ENCODE results near the gene ICAM4. TPM values are rescaled to one million over a fixed set of nuclear protein-coding genes. Genes with fewer than 3 reads are reported as not detected.

ICAM4 gene
- total RNA-seq, 2 experiments from 2014 or later = 0.23 to 0.46 TPM

GRCh38 chr19:10283301-10284064, 3.3 kb upstream of the ICAM4 start:
- POLR2A ChIA-PET = no interaction called here
- no peak overlapping the region for H3K27ac Mint-ChIP-seq
- peaks cover 26% of the 10 kb centered on the region for H3K4me1 Mint-ChIP-seq
- H3K9me3 Mint-ChIP-seq (ENCODE audit: low read depth) = no peaks in the 10 kb centered on the region
- H3K27me3 Mint-ChIP-seq = peaks cover 12% of the 10 kb centered on the region
- intact Hi-C loops (cut with DNase I, micrococcal nuclease) = no loop called here
- CTCF ChIA-PET = interaction anchor here (0.6 to 1.7 kb wide), 3 partner anchors 13 to 105 kb away, joined by 3 to 5 read pairs (median 5); partner anchors contain the start of gene ICAM1
- no peak for DNase-seq
- no peak for ATAC-seq
- H3K4me3 Mint-ChIP-seq = no peak overlapping the region
- H3K36me3 Mint-ChIP-seq (ENCODE audit: low read depth) = peaks cover 42% of the 10 kb centered on the region

DNA sequence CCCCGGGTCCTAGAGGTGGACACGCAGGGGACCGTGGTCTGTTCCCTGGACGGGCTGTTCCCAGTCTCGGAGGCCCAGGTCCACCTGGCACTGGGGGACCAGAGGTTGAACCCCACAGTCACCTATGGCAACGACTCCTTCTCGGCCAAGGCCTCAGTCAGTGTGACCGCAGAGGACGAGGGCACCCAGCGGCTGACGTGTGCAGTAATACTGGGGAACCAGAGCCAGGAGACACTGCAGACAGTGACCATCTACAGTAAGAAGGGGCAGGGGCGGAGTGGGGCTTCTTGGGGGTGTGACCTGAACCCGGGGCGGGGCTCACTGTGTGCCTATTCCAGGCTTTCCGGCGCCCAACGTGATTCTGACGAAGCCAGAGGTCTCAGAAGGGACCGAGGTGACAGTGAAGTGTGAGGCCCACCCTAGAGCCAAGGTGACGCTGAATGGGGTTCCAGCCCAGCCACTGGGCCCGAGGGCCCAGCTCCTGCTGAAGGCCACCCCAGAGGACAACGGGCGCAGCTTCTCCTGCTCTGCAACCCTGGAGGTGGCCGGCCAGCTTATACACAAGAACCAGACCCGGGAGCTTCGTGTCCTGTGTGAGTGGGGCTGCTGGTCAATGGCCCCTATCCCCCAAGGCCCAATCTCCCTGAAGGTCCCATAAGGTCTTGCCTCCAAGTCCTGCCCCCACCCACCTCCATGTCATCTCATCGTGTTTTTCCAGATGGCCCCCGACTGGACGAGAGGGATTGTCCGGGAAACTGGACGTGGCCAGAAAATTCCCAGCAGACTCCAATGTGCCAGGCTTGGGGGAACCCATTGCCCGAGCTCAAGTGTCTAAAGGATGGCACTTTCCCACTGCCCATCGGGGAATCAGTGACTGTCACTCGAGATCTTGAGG, 2.4 kb upstream of the ICAM4 start:
- Mint-ChIP-seq H3K36me3 (ENCODE audit: low read depth) (peaks cover 37% of the 10 kb centered on the region), H3K9me3 (ENCODE audit: low read depth) (no peaks in the 10 kb centered on the region), H3K27me3 (peaks cover 18% of the 10 kb centered on the region), H3K4me1 (peaks cover 35% of the 10 kb centered on the region), H3K4me3 (no peak overlapping the region), H3K27ac (no peak overlapping the region)
- DNase-seq (no peak), ATAC-seq (no peak)
- ChIA-PET CTCF (interaction anchor here (1.4 to 2.8 kb wide), 2 partner anchors 15 to 104 kb away, joined by 5 to 15 read pairs; partner anchors contain the start of gene ICAM1), POLR2A (interaction anchor here (3.9 kb wide), 1 partner anchor 13 kb away, joined by 18 read pairs; the partner anchor contains the start of gene ICAM1)
- intact Hi-C loops (cut with DNase I, micrococcal nuclease) = no loop called here

DNA sequence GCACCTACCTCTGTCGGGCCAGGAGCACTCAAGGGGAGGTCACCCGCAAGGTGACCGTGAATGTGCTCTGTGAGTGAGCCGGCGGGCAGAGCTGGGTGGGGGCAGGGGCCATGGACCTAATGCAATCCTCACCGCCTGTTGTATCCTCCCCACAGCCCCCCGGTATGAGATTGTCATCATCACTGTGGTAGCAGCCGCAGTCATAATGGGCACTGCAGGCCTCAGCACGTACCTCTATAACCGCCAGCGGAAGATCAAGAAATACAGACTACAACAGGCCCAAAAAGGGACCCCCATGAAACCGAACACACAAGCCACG, 1.8 kb upstream of the ICAM4 start:
- Mint-ChIP-seq H3K9me3 (ENCODE audit: low read depth) (no peaks in the 10 kb centered on the region), H3K4me3 (no peak overlapping the region), H3K36me3 (ENCODE audit: low read depth) (peaks cover 34% of the 10 kb centered on the region), H3K4me1 (peaks cover 38% of the 10 kb centered on the region), H3K27ac (no peak overlapping the region), H3K27me3 (peaks cover 20% of the 10 kb centered on the region)
- ChIA-PET CTCF (interaction anchor here (1.4 to 2.8 kb wide), 2 partner anchors 15 to 104 kb away, joined by 5 to 15 read pairs; partner anchors contain the start of gene ICAM1), POLR2A (interaction anchor here (3.9 kb wide), 1 partner anchor 14 kb away, joined by 18 read pairs; the partner anchor contains the start of gene ICAM1)
- ATAC-seq (no peak), DNase-seq (no peak)
- intact Hi-C loops (cut with DNase I, micrococcal nuclease) = no loop called here

- peaks cover 42% of the 10 kb centered on the region for H3K4me1 Mint-ChIP-seq
- intact Hi-C loops (cut with DNase I, micrococcal nuclease) = no loop called here
- ChIA-PET POLR2A (interaction anchor here (3.9 kb wide), 1 partner anchor 15 kb away, joined by 18 read pairs; the partner anchor contains the start of gene ICAM1), CTCF (interaction anchor here (1.3 to 2.8 kb wide), 5 partner anchors 11 to 103 kb away, joined by 3 to 15 read pairs (median 4); partner anchors contain the start of gene ICAM1)
- peaks cover 25% of the 10 kb centered on the region for H3K27me3 Mint-ChIP-seq
- ATAC-seq (no peak), DNase-seq (no peak)
- peaks cover 32% of the 10 kb centered on the region for H3K36me3 Mint-ChIP-seq (ENCODE audit: low read depth)
- H3K27ac Mint-ChIP-seq = no peak overlapping the region
- H3K4me3 Mint-ChIP-seq = no peak overlapping the region
- no peaks in the 10 kb centered on the region for H3K9me3 Mint-ChIP-seq (ENCODE audit: low read depth)
Measured at GRCh38 chr19:10285393-10285792, 1.4 kb upstream of the ICAM4 start.

DNA sequence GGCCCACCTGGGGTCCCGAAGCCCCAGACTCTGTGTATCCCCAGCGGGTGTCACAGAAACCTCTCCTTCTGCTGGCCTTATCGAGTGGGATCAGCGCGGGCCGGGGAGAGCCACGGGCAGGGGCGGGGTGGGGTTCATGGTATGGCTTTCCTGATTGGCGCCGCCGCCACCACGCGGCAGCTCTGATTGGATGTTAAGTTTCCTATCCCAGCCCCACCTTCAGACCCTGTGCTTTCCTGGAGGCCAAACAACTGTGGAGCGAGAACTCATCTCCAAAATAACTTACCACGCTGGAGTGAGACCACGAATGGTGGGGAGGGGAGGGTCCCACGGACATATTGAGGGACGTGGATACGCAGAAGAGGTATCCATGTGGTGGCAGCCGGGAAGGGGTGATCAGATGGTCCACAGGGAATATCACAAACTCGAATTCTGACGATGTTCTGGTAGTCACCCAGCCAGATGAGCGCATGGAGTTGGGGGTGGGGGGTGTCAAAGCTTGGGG, 2.0 kb downstream of the ICAM4 start:
- H3K4me3 Mint-ChIP-seq = peak overlapping the region; percentile 61

GRCh38 chr19:10289167-10289835, 2.5 kb downstream of the ICAM4 start:
- intact Hi-C loops (cut with DNase I, micrococcal nuclease) = loop anchor here (1.0 to 2.0 kb wide), 4 partner anchors 18 to 278 kb away; partner anchors contain the start of genes ICAM1 (in 1 of the 2) and KRI1 (in 1 of the 2)
- Mint-ChIP-seq H3K4me1 (peaks cover 71% of the 10 kb centered on the region), H3K4me3 (peak overlapping the region; percentile 61), H3K27me3 (peaks cover 58% of the 10 kb centered on the region), H3K27ac (peak overlapping the region; percentile 53), H3K36me3 (ENCODE audit: low read depth) (peaks cover 20% of the 10 kb centered on the region), H3K9me3 (ENCODE audit: low read depth) (no peaks in the 10 kb centered on the region)
- ChIA-PET POLR2A (interaction anchor here (0.6 to 2.3 kb wide), 5 partner anchors 13 to 98 kb away, joined by 3 to 12 read pairs (median 4); partner anchors contain the start of gene ICAM1), CTCF (interaction anchor here (0.8 to 2.7 kb wide), 12 partner anchors 18 to 143 kb away, joined by 3 to 14 read pairs (median 4); partner anchors contain the start of gene ICAM1)
- peak; percentile 84 for DNase-seq
- peak; percentile 54 for ATAC-seq

More for the DNA sequence above, 2.0 kb downstream of the ICAM4 start:
- peak overlapping the region; percentile 53 for H3K27ac Mint-ChIP-seq
- H3K36me3 Mint-ChIP-seq (ENCODE audit: low read depth) = peaks cover 26% of the 10 kb centered on the region
- ChIA-PET CTCF (interaction anchor here (1.0 to 2.7 kb wide), 10 partner anchors 17 to 143 kb away, joined by 3 to 14 read pairs (median 4); partner anchors contain the start of gene ICAM1), POLR2A (interaction anchor here (0.8 to 2.3 kb wide), 4 partner anchors 12 to 28 kb away, joined by 3 to 12 read pairs (median 4); partner anchors contain the start of gene ICAM1)
- intact Hi-C loops (cut with DNase I, micrococcal nuclease) = loop anchor here (1.0 to 2.0 kb wide), 5 partner anchors 18 to 278 kb away; partner anchors contain the start of genes DNMT1 (in 1 of the 2), ICAM1 (in 1 of the 2) and KRI1 (in 1 of the 2)
- DNase-seq (peak; percentile 70), ATAC-seq (peak; percentile 30)
- H3K27me3 Mint-ChIP-seq = peaks cover 53% of the 10 kb centered on the region
- H3K9me3 Mint-ChIP-seq (ENCODE audit: low read depth) = no peaks in the 10 kb centered on the region
- H3K4me1 Mint-ChIP-seq = peaks cover 71% of the 10 kb centered on the region

DNA sequence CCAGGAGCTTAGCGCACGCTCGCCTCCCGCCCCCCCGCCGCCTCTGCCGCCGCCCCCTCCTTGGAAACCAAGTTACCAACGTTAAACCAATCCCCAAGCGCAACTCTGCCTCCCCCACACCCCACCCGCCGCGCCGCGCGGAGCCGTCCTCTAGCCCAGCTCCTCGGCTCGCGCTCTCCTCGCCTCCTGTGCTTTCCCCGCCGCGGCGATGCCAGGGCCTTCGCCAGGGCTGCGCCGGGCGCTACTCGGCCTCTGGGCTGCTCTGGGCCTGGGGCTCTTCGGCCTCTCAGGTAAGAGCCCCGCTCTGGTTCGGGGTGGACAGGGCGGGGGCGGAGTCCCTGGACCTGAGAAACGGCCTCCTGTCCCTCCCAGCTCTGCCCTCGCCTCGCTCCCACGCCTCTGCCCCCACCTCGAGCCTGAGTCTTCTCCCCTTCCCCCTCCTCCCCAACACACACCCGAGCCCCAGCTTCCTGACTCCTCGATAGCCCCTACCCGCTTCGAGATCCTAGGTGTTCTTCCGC, 3.1 kb downstream of the ICAM4 start, which contains the start of gene ICAM5:
Gene ICAM5 (plus strand): TSS at position 117 of the 521 bp plus-strand sequence. CDS start 92 bp downstream, at position 209.
- intact Hi-C loops (cut with DNase I, micrococcal nuclease) = loop anchor here (1.0 to 10.0 kb wide), 6 partner anchors 19 to 277 kb away; partner anchors contain the start of genes S1PR5 (in 2 of the 2), ICAM1 (in 1 of the 2) and KRI1 (in 1 of the 2)
- H3K4me1 Mint-ChIP-seq = peaks cover 71% of the 10 kb centered on the region
- ATAC-seq = no peak

GRCh38 chr19:10290357-10290875, 3.7 kb downstream of the ICAM4 start:
- peak overlapping the region; percentile 66 for H3K4me3 Mint-ChIP-seq
- intact Hi-C loops (cut with DNase I, micrococcal nuclease) = loop anchor here (5.0 to 10.0 kb wide), 2 partner anchors 224 to 227 kb away; partner anchors contain the start of gene S1PR5 (in 2 of the 2)

More for the DNA sequence above, 3.1 kb downstream of the ICAM4 start, which contains the start of gene ICAM5:
- peaks cover 15% of the 10 kb centered on the region for H3K36me3 Mint-ChIP-seq (ENCODE audit: low read depth)
- peak within 1 kb of the TSS; percentile 66 for H3K4me3 Mint-ChIP-seq
- peak within 1 kb of the TSS; percentile 53 for H3K27ac Mint-ChIP-seq
- CTCF ChIA-PET = interaction anchor here (0.8 to 2.7 kb wide), 12 partner anchors 19 to 142 kb away, joined by 3 to 14 read pairs (median 4); partner anchors contain the start of gene ICAM1
- peak; percentile 67 for DNase-seq
- H3K27me3 Mint-ChIP-seq = peaks cover 64% of the 10 kb centered on the region
- POLR2A ChIA-PET = interaction anchor here (0.6 to 2.3 kb wide), 5 partner anchors 13 to 97 kb away, joined by 3 to 12 read pairs (median 4); partner anchors contain the start of gene ICAM1
- no peaks in the 10 kb centered on the region for H3K9me3 Mint-ChIP-seq (ENCODE audit: low read depth)

GRCh38 chr19:10290876-10291553, 4.3 kb downstream of the ICAM4 start:
- Mint-ChIP-seq H3K4me1 (peaks cover 72% of the 10 kb centered on the region), H3K27ac (no peak overlapping the region), H3K36me3 (ENCODE audit: low read depth) (peaks cover 4% of the 10 kb centered on the region), H3K9me3 (ENCODE audit: low read depth) (no peaks in the 10 kb centered on the region), H3K27me3 (peaks cover 73% of the 10 kb centered on the region), H3K4me3 (peak overlapping the region; percentile 66)
- intact Hi-C loops (cut with DNase I, micrococcal nuclease) = loop anchor here (1.0 to 10.0 kb wide), 3 partner anchors 61 to 226 kb away; partner anchors contain the start of gene S1PR5 (in 2 of the 2)
- POLR2A ChIA-PET = interaction anchor here (0.5 to 1.2 kb wide), 2 partner anchors 31 to 85 kb away, joined by 3 to 7 read pairs; no protein-coding TSS in a partner anchor
- DNase-seq (peak; percentile 70), ATAC-seq (no peak)
- CTCF ChIA-PET = interaction anchor here (0.6 to 2.1 kb wide), 10 partner anchors 22 to 275 kb away, joined by 3 to 13 read pairs (median 3); partner anchors contain the start of genes CDC37, ICAM1 and KRI1

More at GRCh38 chr19:10290357-10290875, 3.7 kb downstream of the ICAM4 start:
- Mint-ChIP-seq H3K36me3 (ENCODE audit: low read depth) (peaks cover 10% of the 10 kb centered on the region), H3K9me3 (ENCODE audit: low read depth) (no peaks in the 10 kb centered on the region), H3K4me1 (peaks cover 69% of the 10 kb centered on the region), H3K27me3 (peaks cover 67% of the 10 kb centered on the region), H3K27ac (no peak overlapping the region)
- ChIA-PET CTCF (interaction anchor here (0.6 to 2.1 kb wide), 7 partner anchors 21 to 275 kb away, joined by 3 to 13 read pairs (median 5); partner anchors contain the start of genes ICAM1 and KRI1), POLR2A (interaction anchor here (1.7 to 2.3 kb wide), 2 partner anchors 19 to 30 kb away, joined by 6 to 12 read pairs; partner anchors contain the start of gene ICAM1)
- peak; percentile 32 for DNase-seq
- no peak for ATAC-seq
